Type B pancreatic cell (in vitro differentiated cells): ENCODE data around the gene NRCAM. TPM values are rescaled to one million over a fixed set of nuclear protein-coding genes. Genes with fewer than 3 reads are reported as not detected.

Experiments used
- DNase-seq: peaks from one replicate; pipeline ENCODE4 v3.0.0; 2021; ENCODE audit warnings: mixed read lengths; ENCODE audit not compliant: unreplicated experiment; ENCODE audit errors: extremely low spot score
- H3K27ac Mint-ChIP-seq: 2 replicates; pipeline ENCODE4 v1.8.0; 2021; ENCODE audit warnings: mild to moderate bottlenecking, mixed read lengths
- H3K27me3 Mint-ChIP-seq: 2 replicates; pipeline ENCODE4 v1.8.0; 2021; ENCODE audit warnings: mixed read lengths
- H3K36me3 Mint-ChIP-seq: 2 replicates; pipeline ENCODE4 v1.8.0; 2021; ENCODE audit warnings: mixed read lengths
- H3K4me1 Mint-ChIP-seq: one replicate; pipeline ENCODE4 v1.8.0; 2021; ENCODE audit warnings: mixed read lengths; ENCODE audit not compliant: unreplicated experiment
- H3K4me3 Mint-ChIP-seq: 2 replicates; pipeline ENCODE4 v1.8.0; 2021; ENCODE audit warnings: mild to moderate bottlenecking, mixed read lengths
- H3K9me3 Mint-ChIP-seq: 2 replicates; pipeline ENCODE4 v1.8.0; 2021; ENCODE audit warnings: mixed read lengths
- total RNA-seq: library from RNA; stranded (reverse); gene quantifications from 2 replicates; pipeline ENCODE4 v1.2.1, GENCODE V29; 2021; ENCODE audit warnings: low replicate concordance
- TF ChIP-seq, protein P1 (sequence below): fragments of 200-600 bp; sonication (generic); conservative IDR thresholded peaks from 2 replicates; pipeline ENCODE4 v1.5.0; 2021; ENCODE audit warnings: antibody characterized with exemption, mild to moderate bottlenecking

The NRCAM gene
- total RNA-seq, 1 donor from 2014 or later: 41.0 TPM

DNA sequence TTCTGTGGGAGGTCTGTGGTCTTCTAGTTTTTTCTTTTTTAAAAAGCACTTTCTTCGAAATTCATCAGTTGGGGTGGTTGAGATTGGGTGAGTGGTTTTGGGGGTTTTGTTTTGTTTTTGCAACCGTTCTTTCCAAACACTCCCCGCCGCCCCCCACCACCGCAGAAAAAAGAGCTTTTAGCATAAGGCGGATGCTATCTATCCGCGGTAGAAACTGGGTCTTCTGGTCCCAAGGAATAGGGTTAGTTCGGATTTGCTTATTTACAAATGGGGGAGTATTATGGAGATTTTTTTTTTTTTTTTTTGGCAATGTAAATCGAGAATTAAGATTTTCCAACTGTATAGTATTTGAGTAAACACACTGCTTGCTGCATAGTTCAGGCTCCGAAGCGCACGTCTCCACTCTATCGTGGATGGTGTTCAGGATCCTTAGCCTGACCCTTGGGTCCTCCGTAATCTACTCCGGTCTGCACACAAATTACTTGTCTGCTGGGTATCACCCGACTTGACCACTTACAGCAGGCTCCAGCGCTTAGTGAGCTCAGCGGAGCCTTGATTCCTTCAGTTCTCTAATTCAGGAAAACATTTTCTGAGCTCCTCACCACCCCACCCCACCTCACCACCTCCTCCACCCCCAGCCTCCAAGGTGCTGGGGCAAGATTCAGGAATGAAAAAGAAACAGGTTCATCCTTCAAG, 757 bp upstream of the NRCAM start:
- H3K9me3 Mint-ChIP-seq: no peaks in the 10 kb centered on the region
- H3K36me3 Mint-ChIP-seq: no peaks in the 10 kb centered on the region
- H3K27ac Mint-ChIP-seq: peak overlapping the region; percentile 31
- peaks cover 50% of the 10 kb centered on the region for H3K27me3 Mint-ChIP-seq
- H3K4me1 Mint-ChIP-seq: peaks cover 15% of the 10 kb centered on the region
- no peak for DNase-seq
- peak overlapping the region; percentile 80 for H3K4me3 Mint-ChIP-seq
- TF ChIP-seq, protein P1, sequence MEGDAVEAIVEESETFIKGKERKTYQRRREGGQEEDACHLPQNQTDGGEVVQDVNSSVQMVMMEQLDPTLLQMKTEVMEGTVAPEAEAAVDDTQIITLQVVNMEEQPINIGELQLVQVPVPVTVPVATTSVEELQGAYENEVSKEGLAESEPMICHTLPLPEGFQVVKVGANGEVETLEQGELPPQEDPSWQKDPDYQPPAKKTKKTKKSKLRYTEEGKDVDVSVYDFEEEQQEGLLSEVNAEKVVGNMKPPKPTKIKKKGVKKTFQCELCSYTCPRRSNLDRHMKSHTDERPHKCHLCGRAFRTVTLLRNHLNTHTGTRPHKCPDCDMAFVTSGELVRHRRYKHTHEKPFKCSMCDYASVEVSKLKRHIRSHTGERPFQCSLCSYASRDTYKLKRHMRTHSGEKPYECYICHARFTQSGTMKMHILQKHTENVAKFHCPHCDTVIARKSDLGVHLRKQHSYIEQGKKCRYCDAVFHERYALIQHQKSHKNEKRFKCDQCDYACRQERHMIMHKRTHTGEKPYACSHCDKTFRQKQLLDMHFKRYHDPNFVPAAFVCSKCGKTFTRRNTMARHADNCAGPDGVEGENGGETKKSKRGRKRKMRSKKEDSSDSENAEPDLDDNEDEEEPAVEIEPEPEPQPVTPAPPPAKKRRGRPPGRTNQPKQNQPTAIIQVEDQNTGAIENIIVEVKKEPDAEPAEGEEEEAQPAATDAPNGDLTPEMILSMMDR: no peak

DNA sequence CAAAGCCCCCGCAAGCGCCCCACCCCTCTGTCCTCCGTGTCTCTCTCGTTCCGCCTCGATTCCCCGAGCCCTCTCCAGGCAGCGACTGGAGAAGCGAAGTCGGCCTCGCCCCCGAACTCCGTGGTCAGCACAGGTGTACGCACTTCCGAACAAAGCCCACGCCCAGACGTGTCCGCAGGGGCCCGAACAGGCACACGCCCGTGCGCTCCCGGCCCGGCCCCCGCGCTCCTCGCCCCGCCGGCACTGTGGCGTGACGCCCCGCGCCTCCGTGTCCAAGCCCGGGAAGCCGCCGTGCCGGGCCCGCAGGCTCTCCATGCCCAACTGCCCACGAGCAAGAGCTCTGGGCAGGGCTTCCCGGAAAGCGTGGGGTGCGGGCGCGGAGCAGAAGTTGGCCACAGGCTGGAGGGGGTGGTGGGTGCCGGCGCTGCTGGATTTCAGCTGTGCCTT, 662 bp downstream of the NRCAM start:
- TF ChIP-seq, protein P1: no peak
- DNase-seq: no peak
- H3K27ac Mint-ChIP-seq: no peak overlapping the region
- H3K4me1 Mint-ChIP-seq: peaks cover 10% of the 10 kb centered on the region
- H3K9me3 Mint-ChIP-seq: no peaks in the 10 kb centered on the region
- H3K27me3 Mint-ChIP-seq: peaks cover 54% of the 10 kb centered on the region
- no peaks in the 10 kb centered on the region for H3K36me3 Mint-ChIP-seq
- peak overlapping the region; percentile 88 for H3K4me3 Mint-ChIP-seq

DNA sequence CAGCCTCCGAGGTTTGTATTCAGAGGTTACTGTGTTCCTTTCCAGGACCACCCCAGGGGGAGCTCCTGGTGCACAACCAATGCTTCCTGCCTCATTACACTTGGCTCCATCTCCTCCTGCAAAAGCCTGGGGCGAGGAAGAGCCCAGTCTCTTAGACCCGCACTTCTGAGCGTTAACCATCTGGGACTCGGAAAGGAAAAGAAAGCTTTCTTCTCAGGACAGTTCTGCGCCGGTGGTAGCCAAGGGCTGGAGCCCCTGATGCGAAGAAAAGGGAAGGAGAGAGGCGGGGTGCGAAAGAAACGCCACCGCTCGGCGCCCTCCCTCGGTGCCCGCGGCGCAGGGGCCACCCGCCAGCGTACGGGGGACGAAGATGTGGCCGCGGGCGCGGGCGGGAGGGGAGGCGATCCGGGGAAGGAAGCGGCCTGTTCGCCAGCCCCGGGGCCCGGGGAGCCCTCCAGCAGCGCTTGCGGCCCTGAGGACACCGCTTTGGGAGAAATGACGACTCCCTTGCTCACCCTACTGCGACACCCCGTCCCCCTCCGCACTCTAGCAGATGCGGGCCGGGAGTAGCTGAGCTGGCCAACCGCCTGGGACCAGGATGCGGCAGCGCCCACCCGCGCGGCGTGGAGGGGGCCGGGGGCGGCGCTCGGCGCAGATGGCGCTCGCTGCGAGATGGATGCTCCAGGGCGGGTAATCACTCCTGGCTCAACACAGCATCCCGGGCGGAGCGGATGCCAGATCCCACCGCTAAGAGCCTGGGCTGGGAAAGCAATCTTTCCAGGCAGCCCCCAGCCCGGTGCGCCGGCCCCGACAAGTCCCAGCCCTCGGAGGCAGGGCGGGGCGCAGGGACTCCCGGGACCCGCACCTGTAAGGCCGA, 1.3 kb downstream of the NRCAM start:
- H3K4me3 Mint-ChIP-seq: peak overlapping the region; percentile 95
- H3K4me1 Mint-ChIP-seq: peaks cover 6% of the 10 kb centered on the region
- no peaks in the 10 kb centered on the region for H3K36me3 Mint-ChIP-seq
- H3K9me3 Mint-ChIP-seq: no peaks in the 10 kb centered on the region
- peak; percentile 73 for DNase-seq
- H3K27me3 Mint-ChIP-seq: peaks cover 50% of the 10 kb centered on the region
- TF ChIP-seq, protein P1: no peak
- H3K27ac Mint-ChIP-seq: peak overlapping the region; percentile 65

DNA sequence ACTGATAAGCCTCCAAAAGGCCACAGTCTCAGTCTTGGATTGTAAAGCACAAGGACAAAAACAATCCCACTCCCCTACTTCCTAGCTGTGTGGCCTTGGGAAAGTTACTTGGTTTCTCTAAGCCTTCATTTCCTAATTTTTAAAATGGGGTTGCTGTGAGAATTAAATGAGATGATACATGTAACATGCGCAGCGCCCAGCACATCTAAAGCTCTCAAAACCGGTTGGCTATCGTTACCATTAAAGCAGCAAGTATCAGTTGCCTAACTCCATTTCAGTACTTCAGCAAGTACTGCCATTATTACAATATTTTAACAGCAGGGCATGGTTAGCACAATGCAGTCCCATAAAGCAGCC, 1.9 kb downstream of the NRCAM start:
- H3K4me3 Mint-ChIP-seq: peak overlapping the region; percentile 95
- peaks cover 8% of the 10 kb centered on the region for H3K4me1 Mint-ChIP-seq
- H3K36me3 Mint-ChIP-seq: no peaks in the 10 kb centered on the region
- H3K27me3 Mint-ChIP-seq: peaks cover 49% of the 10 kb centered on the region
- no peaks in the 10 kb centered on the region for H3K9me3 Mint-ChIP-seq
- TF ChIP-seq, protein P1: no peak
- DNase-seq: no peak
- H3K27ac Mint-ChIP-seq: peak overlapping the region; percentile 65

DNA sequence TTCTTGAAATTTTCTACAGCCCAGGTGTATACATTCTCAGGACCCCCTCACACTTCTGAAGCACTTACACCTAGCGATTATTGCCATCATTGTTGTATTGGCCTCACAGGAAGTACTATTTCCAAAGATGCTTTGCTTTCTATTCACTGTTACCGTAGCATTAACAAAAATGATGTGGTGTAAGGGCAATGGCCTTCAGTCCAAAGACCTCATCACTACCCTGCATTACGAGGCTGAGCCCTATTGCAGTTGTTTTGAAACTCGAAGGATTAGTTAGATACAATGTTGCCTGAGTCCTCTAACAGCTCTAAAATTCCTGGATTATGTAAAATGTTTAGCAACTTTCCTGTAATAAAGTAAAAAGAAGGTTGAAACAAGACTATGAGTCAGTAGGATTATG, 2.9 kb downstream of the NRCAM start:
- H3K4me1 Mint-ChIP-seq: peaks cover 16% of the 10 kb centered on the region
- peaks cover 43% of the 10 kb centered on the region for H3K27me3 Mint-ChIP-seq
- DNase-seq: no peak
- TF ChIP-seq, protein P1: no peak
- H3K27ac Mint-ChIP-seq: no peak overlapping the region
- H3K4me3 Mint-ChIP-seq: no peak overlapping the region
- H3K9me3 Mint-ChIP-seq: no peaks in the 10 kb centered on the region
- no peaks in the 10 kb centered on the region for H3K36me3 Mint-ChIP-seq
